NCI-H1694 treated with DMSO at 0.1 percent for 48 hours (cell line): ENCODE measurements around the gene GARS1.

Experiments
- DNase-seq: peaks from one replicate; lab custom pipeline; 2025; lab: John Stamatoyannopoulos, UW

The GARS1 gene

DNA sequence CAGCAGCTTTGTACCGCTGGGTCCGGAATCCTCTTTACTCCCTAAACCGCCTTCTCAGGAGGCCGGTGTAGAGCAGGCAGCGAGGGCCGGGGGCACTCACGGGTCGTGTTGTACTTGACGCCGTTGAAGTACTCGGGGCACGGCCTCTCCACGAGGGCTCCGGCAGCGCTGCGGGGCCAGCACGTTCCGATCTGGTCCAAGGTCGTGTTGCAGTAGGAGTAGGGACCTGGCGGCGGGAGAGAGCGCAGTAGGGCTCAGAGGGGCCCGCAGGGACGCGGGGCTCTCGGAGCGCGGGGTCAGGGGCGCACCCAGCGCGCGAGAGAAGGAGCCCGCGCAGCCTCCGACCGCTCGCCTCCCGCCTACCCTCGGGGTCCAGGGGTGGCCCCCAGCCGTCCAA is 87.1 kb downstream of the GARS1 start:
- no peak for DNase-seq

DNA sequence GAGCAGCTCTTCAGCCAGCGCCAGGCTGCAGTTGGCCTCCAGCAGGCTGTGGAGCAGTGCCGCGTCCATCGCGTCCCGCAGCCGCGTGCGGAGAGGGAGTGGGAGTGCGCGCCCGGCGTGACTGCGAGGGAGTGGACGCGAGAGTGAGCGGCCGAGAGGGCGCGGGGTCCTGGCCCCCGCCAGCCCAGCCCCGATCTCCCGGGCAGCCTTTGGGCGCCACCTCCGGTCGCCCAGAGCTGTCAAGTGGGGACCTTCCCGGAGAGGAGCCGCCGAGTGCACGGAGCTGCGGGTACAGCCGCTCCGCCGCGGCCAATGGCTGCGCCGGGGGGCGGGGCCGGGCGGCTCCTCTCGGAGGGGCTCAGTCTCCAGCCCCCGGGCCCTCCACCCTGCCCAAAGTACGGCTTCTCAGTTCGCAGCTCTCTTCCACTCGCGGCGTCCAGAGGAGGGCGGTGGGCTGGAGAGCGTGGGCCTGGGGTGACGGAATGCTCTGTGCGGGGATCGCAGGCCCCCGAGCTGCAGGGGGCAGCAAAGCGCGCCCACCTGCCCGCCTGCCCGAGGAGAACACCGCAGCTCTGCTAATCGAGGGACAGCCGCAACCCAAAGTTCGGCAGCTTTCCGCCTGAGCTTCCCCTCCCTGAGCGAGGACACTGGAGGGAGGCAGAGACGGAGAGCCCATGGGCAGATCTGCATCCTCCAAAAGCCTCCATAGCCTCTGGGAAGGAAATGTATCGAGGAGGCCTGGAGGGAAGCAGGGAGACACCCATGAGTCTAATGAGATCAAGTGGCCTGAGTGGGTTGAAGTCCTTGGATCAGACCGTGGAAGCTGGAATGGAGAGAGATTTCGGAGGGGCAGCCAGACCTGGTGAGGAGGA is 87.8 kb downstream of the GARS1 start, which contains the start of gene CRHR2:
Gene CRHR2 (minus strand): TSS at position 245 of the 872 bp plus-strand sequence. CDS start 176 bp downstream, at position 69.
- DNase-seq, result peak; percentile 45

DNA sequence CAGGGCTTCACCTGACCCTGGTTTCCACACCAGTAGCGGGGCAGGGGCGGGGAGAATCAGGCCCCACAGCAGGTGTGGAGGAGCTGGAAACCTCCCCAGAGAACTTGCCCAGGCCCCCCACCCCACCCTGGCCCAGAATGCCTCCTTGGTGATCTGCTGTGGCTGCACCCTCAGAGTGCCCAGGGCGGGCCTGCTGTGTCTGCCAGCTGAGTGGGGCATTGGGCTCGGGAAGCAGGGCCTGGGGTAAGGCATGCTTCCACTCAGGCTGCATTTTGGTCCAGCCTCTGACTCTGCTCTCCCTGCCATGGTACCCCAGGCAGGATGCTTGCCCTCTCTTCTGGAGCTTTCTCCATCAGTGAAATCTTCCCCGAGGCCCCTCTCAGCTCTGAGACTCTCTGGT is 88.6 kb downstream of the GARS1 start:
- no peak for DNase-seq
